IMR-90 (cell line): ENCODE measurements around the gene NOMO2. TPM values are rescaled to one million over a fixed set of nuclear protein-coding genes. Genes with fewer than 3 reads are reported as not detected.
"Not testable (repeated sequence)": the region's sequence is repeated elsewhere in the genome, so short reads cannot be mapped to it uniquely, and the experiment has no call there.

Experiments
- ATAC-seq: fragments of 200-7000 bp; cut with Tn5 transposase; 2 replicates; pipeline ENCODE4 v1.9.1; 2020; ENCODE audit warnings: low read depth, mild to moderate bottlenecking, moderate library complexity
- BruUV-seq: library from RNA; stranded (reverse); fragments of 400-500 nt; replicated peaks from 2 replicates; lab custom pipeline; 2021; lab: Mats Ljungman, UMichigan
- CTCF ChIA-PET: fragments of 300-600 bp; formaldehyde crosslinking; extraction: SDS; loops from one replicate; lab custom pipeline; 2021; ENCODE audit warnings: antibody characterized with exemption; lab: Yijun Ruan, JAX
- POLR2A ChIA-PET: fragments of 300-600 bp; sonication (Branson Sonifier 250); formaldehyde crosslinking; loops from one replicate; lab custom pipeline; 2022; ENCODE audit warnings: antibody characterized with exemption; ENCODE audit not compliant: unreplicated experiment; lab: Charles Lee
- DNase-seq: peaks from one replicate; pipeline ENCODE4 v3.0.0; 2013
- H2AFZ ChIP-seq: replicated peaks from 2 replicates; pipeline ENCODE3; 2013; ENCODE audit warnings: low read length, mild to moderate bottlenecking; ENCODE audit not compliant: poor library complexity
- H2AK5ac ChIP-seq: 2 replicates; pipeline ENCODE4 v1.6.1; 2013; ENCODE audit warnings: low read depth, low read length, inconsistent platforms
- H2AK9ac ChIP-seq: replicated peaks from 2 replicates; pipeline ENCODE3; 2013; ENCODE audit warnings: mild to moderate bottlenecking, low read depth, low read length, moderate library complexity; ENCODE audit not compliant: poor library complexity
- H2BK120ac ChIP-seq: 2 replicates; pipeline ENCODE4 v1.6.1; 2013; ENCODE audit warnings: low read depth, low read length, inconsistent platforms
- H2BK15ac ChIP-seq: 3 replicates; pipeline ENCODE4 v1.6.1; 2013; ENCODE audit warnings: low read depth, low read length, inconsistent platforms
- H2BK20ac ChIP-seq: 2 replicates; pipeline ENCODE4 v1.6.1; 2013; ENCODE audit warnings: low read depth, mild to moderate bottlenecking, inconsistent platforms, low read length, moderate library complexity
- H2BK5ac ChIP-seq: 2 replicates; pipeline ENCODE4 v1.6.1; 2013; ENCODE audit warnings: mild to moderate bottlenecking, low read depth, low read length, inconsistent platforms; ENCODE audit not compliant: poor library complexity, severe bottlenecking
- H3K14ac ChIP-seq: replicated peaks from 2 replicates; pipeline ENCODE4 v1.6.1; 2013; ENCODE audit warnings: low read depth, low read length, inconsistent platforms
- H3K18ac ChIP-seq: 2 replicates; pipeline ENCODE4 v1.6.1; 2013; ENCODE audit warnings: low read depth, low read length, control low read depth
- H3K23ac ChIP-seq: 2 replicates; pipeline ENCODE4 v1.6.1; 2013; ENCODE audit warnings: low read depth, low read length, inconsistent platforms
- H3K27ac ChIP-seq: 2 replicates; pipeline ENCODE4 v1.5.1; 2013; ENCODE audit warnings: mild to moderate bottlenecking, control low read depth, low read length; ENCODE audit not compliant: insufficient read depth
- H3K27me3 ChIP-seq: 2 replicates; pipeline ENCODE4 v1.6.1; 2013; ENCODE audit warnings: low read length; ENCODE audit not compliant: control insufficient read depth, insufficient read depth
- H3K36me3 ChIP-seq: 2 replicates; pipeline ENCODE4 v1.6.1; 2013; ENCODE audit warnings: low read length, mixed read lengths; ENCODE audit not compliant: control insufficient read depth, insufficient read depth
- H3K4ac ChIP-seq: 2 replicates; pipeline ENCODE4 v1.6.1; 2013; ENCODE audit warnings: low read depth, low read length, inconsistent platforms
- H3K4me1 ChIP-seq: 2 replicates; pipeline ENCODE4 v1.6.1; 2013; ENCODE audit warnings: low read length, mixed read lengths; ENCODE audit not compliant: control insufficient read depth, insufficient read depth
- H3K4me2 ChIP-seq: 2 replicates; pipeline ENCODE4 v1.6.1; 2013; ENCODE audit warnings: low read depth, mild to moderate bottlenecking, control low read depth, low read length, moderate library complexity
- H3K4me3 ChIP-seq: 2 replicates; pipeline ENCODE4 v1.5.1; 2013; ENCODE audit warnings: low read depth, mild to moderate bottlenecking, control low read depth, low read length, moderate library complexity; ENCODE audit not compliant: insufficient read depth
- H3K56ac ChIP-seq: 2 replicates; pipeline ENCODE4 v1.6.1; 2013; ENCODE audit warnings: low read length, inconsistent platforms; ENCODE audit not compliant: insufficient read depth; ENCODE audit errors: extremely low read depth
- H3K79me1 ChIP-seq, 2 experiments: 2 replicates each; pipeline ENCODE4 v1.6.1; 2013; ENCODE audit warnings: low read length in 2 of 2, inconsistent platforms in 1 of 2, low read depth in 1 of 2
- H3K9ac ChIP-seq: 2 replicates; pipeline ENCODE4 v1.6.1; 2013; ENCODE audit warnings: low read depth, low read length, control low read depth
- H3K9me1 ChIP-seq: 2 replicates; pipeline ENCODE4 v1.6.1; 2013; ENCODE audit warnings: low read length, inconsistent platforms; ENCODE audit not compliant: insufficient read depth
- H3K9me3 ChIP-seq: 2 replicates; pipeline ENCODE4 v1.6.1; 2013; ENCODE audit warnings: low read length; ENCODE audit not compliant: control insufficient read depth, insufficient read depth
- H4K20me1 ChIP-seq: 2 replicates; pipeline ENCODE4 v1.6.1; 2013; ENCODE audit warnings: low read length, inconsistent platforms; ENCODE audit not compliant: insufficient read depth
- H4K5ac ChIP-seq: 2 replicates; pipeline ENCODE4 v1.6.1; 2013; ENCODE audit warnings: mild to moderate bottlenecking, low read depth, low read length, control low read depth
- H4K8ac ChIP-seq, 2 experiments: 2 replicates each; pipeline ENCODE4 v1.6.1; 2013; ENCODE audit warnings: low read depth in 2 of 2, low read length in 2 of 2, control low read depth in 1 of 2, inconsistent platforms in 1 of 2
- H4K91ac ChIP-seq: 2 replicates; pipeline ENCODE4 v1.6.1; 2013; ENCODE audit warnings: low read depth, low read length, inconsistent platforms; ENCODE audit not compliant: insufficient read depth
- WGBS, 2 experiments: methylation state at CpG; one replicate each; pipeline versions ENCODE4 v1.1.5 to v1.1.7; 2013; ENCODE audit warnings: missing lambda C conversion rate in 2 of 2; ENCODE audit not compliant: insufficient read length in 1 of 2; ENCODE audit errors: extremely low coverage in 2 of 2; 5-methylcytosine and 5-hydroxymethylcytosine counted together
- dilution Hi-C: fragments of 300-500 bp; cut with HindIII; formaldehyde crosslinking; loops from one replicate; pipeline ENCODE4 v1.14.3; 2018; ENCODE audit warnings: low sequenced_read_pairs; ENCODE audit not compliant: unreplicated experiment
- in situ Hi-C: fragments of 300-500 bp; cut with MboI; formaldehyde crosslinking; loops from 3 replicates; pipeline ENCODE4 v1.14.3; 2019; ENCODE audit warnings: low sequenced_read_pairs, inconsistent platforms, mixed read lengths
- intact Hi-C: fragments of 100-400 bp; cut with micrococcal nuclease; formaldehyde crosslinking; loops from 2 replicates; pipeline ENCODE4 v1.10.0; 2022
- polyA plus RNA-seq, 3 experiments: library from polyadenylated mRNA; depleted of rRNA; stranded (reverse); fragments of >200 nt; gene quantifications; 2 replicates each; pipeline ENCODE4 v1.2.3, GENCODE V29; 2012; ENCODE audit warnings: low replicate concordance in 1 of 3
- total RNA-seq: library from RNA; depleted of rRNA; stranded (reverse); fragments of >200 nt; gene quantifications from 2 replicates; pipeline ENCODE4 v1.2.3, GENCODE V29; 2012

Gene NOMO2
- total and polyA plus RNA-seq, 2 of the 4 experiments (the other 2 are of a cell fraction), result 103 to 184 TPM

DNA sequence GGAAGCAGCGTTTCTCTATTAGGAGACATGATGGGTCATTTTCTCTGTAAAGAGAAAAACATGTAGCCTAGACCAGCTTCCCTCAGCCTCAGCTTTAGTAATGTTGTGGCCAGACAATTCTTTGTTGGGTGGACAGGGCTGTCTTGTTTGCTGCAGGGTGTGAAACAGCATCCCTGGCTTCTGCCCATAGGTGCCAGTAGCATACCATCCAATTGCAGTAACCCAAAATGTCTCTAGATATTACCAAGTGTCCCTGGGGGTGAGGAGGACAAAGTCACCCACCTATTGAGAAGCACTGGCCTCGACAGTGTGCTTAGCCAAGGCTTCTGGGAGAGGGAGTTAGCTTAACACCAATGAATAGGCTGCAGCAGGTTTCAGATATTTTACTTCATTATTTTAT, 14.0 kb upstream of the NOMO2 start:
- H2AK5ac ChIP-seq, BruUV-seq, H3K9me3 ChIP-seq, POLR2A ChIA-PET, H4K8ac ChIP-seq, H2BK5ac ChIP-seq, H3K27me3 ChIP-seq, H3K56ac ChIP-seq, H2BK15ac ChIP-seq, H3K9me1 ChIP-seq, H3K4ac ChIP-seq, H3K4me2 ChIP-seq, H2AK9ac ChIP-seq, H2AFZ ChIP-seq, H4K5ac ChIP-seq, H3K4me3 ChIP-seq, H3K18ac ChIP-seq, H2BK20ac ChIP-seq, H3K79me1 ChIP-seq, dilution Hi-C loops, CTCF ChIA-PET, H3K36me3 ChIP-seq, intact Hi-C loops, H4K20me1 ChIP-seq, DNase-seq, H4K91ac ChIP-seq, H3K23ac ChIP-seq, H3K27ac ChIP-seq, H3K9ac ChIP-seq, H3K4me1 ChIP-seq, H3K14ac ChIP-seq, ATAC-seq, H2BK120ac ChIP-seq, in situ Hi-C loops: not testable (repeated sequence)
- no CpG with 5 or more reads among the region's 2 CpGs for WGBS, 2 experiments

DNA sequence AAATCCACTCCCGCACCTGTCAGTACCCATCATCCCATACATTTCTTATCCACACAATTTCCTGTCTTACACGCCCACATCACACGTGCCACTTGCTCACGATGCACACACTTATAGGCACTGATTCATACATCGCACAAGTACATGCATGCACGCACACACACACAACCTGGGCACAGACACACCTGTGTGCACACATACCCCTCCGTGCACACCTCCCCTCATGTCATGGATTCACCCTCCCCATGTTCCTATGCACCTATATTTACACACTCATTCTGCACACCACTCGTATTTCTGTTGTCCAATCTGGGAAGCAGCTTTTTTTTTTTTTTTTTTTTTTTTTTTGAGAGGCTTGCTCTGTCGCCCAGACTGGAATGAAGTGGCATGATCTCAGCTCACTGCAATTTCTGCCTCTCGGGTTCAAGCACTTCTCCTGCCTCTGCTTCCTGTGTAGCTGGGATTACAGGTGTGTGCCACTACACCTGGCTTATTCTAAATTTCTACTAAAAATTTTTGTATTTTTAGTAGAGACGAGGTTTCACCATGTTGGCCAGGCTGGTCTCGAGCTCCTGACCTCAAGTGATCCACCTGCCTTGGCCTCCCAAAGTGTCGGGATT, 13.5 kb upstream of the NOMO2 start:
- H2AK9ac ChIP-seq, H3K23ac ChIP-seq, H3K4me1 ChIP-seq, POLR2A ChIA-PET, H2AFZ ChIP-seq, H3K9ac ChIP-seq, dilution Hi-C loops, H3K27ac ChIP-seq, in situ Hi-C loops, H3K4me3 ChIP-seq, H2BK120ac ChIP-seq, H3K18ac ChIP-seq, intact Hi-C loops, H3K56ac ChIP-seq, H4K20me1 ChIP-seq, H4K8ac ChIP-seq, H3K14ac ChIP-seq, H3K9me3 ChIP-seq, H4K91ac ChIP-seq, H3K4ac ChIP-seq, H2BK20ac ChIP-seq, H4K5ac ChIP-seq, H3K36me3 ChIP-seq, H3K4me2 ChIP-seq, CTCF ChIA-PET, DNase-seq, ATAC-seq, H2BK5ac ChIP-seq, H3K9me1 ChIP-seq, H2AK5ac ChIP-seq, H3K79me1 ChIP-seq, BruUV-seq, H3K27me3 ChIP-seq, H2BK15ac ChIP-seq: not testable (repeated sequence)
- WGBS, 2 experiments, result 100% methylated on average over 1 to 3 of the region's 13 CpGs
